NCI-H2227 (cell line): ENCODE measurements around the gene GNAT2.
A peak's percentile ranks its signal among the peaks of the same experiment; 100 is the strongest.

Experiments used
- DNase-seq: peaks from one replicate; lab custom pipeline; 2025; ENCODE audit not compliant: unreplicated experiment; lab: John Stamatoyannopoulos, UW

Gene GNAT2

GRCh38 chr1:109628540-109629321 lies 9.3 kb upstream of the GNAT2 start:
- no peak for DNase-seq

- no peak for DNase-seq
These were observed 8.4 kb upstream of the GNAT2 start for GRCh38 chr1:109627692-109628399.

- no peak for DNase-seq
These were observed 7.4 kb upstream of the GNAT2 start for GRCh38 chr1:109626682-109627408.

- DNase-seq, result no peak
These were observed 6.5 kb upstream of the GNAT2 start for GRCh38 chr1:109625601-109626560.

GRCh38 chr1:109625176-109625575 lies 5.8 kb upstream of the GNAT2 start:
- no peak for DNase-seq

- DNase-seq, result no peak
These were observed 5.0 kb upstream of the GNAT2 start for GRCh38 chr1:109624201-109625010.

- DNase-seq, result no peak
These were observed 4.3 kb upstream of the GNAT2 start for GRCh38 chr1:109623601-109624161.

GRCh38 chr1:109622895-109623294 lies 3.5 kb upstream of the GNAT2 start:
- no peak for DNase-seq

- DNase-seq, result no peak
These were observed 2.9 kb upstream of the GNAT2 start for GRCh38 chr1:109622137-109622892.

- DNase-seq, result no peak
These were observed 2.1 kb upstream of the GNAT2 start for GRCh38 chr1:109621379-109622136.

GRCh38 chr1:109620841-109621286 lies 1.4 kb upstream of the GNAT2 start:
- peak; percentile 97 for DNase-seq

- DNase-seq, result peak; percentile 62
These were observed 980 bp upstream of the GNAT2 start for GRCh38 chr1:109620401-109620791.

- no peak for DNase-seq
These were observed 498 bp downstream of the GNAT2 start for GRCh38 chr1:109618661-109619575.

GRCh38 chr1:109617291-109617801 lies 2.1 kb downstream of the GNAT2 start:
- DNase-seq, result no peak

GRCh38 chr1:109616391-109616790 lies 3.0 kb downstream of the GNAT2 start:
- DNase-seq, result no peak

GRCh38 chr1:109615879-109616278 lies 3.5 kb downstream of the GNAT2 start:
- no peak for DNase-seq
